IMR-90 (cell line): Measurements from ENCODE around the gene FKBP11. TPM values are rescaled to one million over a fixed set of nuclear protein-coding genes. Genes with fewer than 3 reads are reported as not detected.

Experiments
- ATAC-seq: fragments of 200-7000 bp; cut with Tn5 transposase; 2 replicates; pipeline ENCODE4 v1.9.1; 2020; ENCODE audit warnings: low read depth, mild to moderate bottlenecking, moderate library complexity
- BruUV-seq: library from RNA; stranded (reverse); fragments of 400-500 nt; replicated peaks from 2 replicates; lab custom pipeline; 2021; lab: Mats Ljungman, UMichigan
- CTCF ChIA-PET: fragments of 300-600 bp; formaldehyde crosslinking; extraction: SDS; loops from one replicate; lab custom pipeline; 2021; ENCODE audit warnings: antibody characterized with exemption; lab: Yijun Ruan, JAX
- POLR2A ChIA-PET: fragments of 300-600 bp; sonication (Branson Sonifier 250); formaldehyde crosslinking; loops from one replicate; lab custom pipeline; 2022; ENCODE audit warnings: antibody characterized with exemption; ENCODE audit not compliant: unreplicated experiment; lab: Charles Lee
- DNase-seq: peaks from one replicate; pipeline ENCODE4 v3.0.0; 2013
- H2AFZ ChIP-seq: replicated peaks from 2 replicates; pipeline ENCODE3; 2013; ENCODE audit warnings: low read length, mild to moderate bottlenecking; ENCODE audit not compliant: poor library complexity
- H2AK5ac ChIP-seq: 2 replicates; pipeline ENCODE4 v1.6.1; 2013; ENCODE audit warnings: low read depth, low read length, inconsistent platforms
- H2AK9ac ChIP-seq: replicated peaks from 2 replicates; pipeline ENCODE3; 2013; ENCODE audit warnings: mild to moderate bottlenecking, low read depth, low read length, moderate library complexity; ENCODE audit not compliant: poor library complexity
- H2BK120ac ChIP-seq: 2 replicates; pipeline ENCODE4 v1.6.1; 2013; ENCODE audit warnings: low read depth, low read length, inconsistent platforms
- H2BK15ac ChIP-seq: 3 replicates; pipeline ENCODE4 v1.6.1; 2013; ENCODE audit warnings: low read depth, low read length, inconsistent platforms
- H2BK20ac ChIP-seq: 2 replicates; pipeline ENCODE4 v1.6.1; 2013; ENCODE audit warnings: low read depth, mild to moderate bottlenecking, inconsistent platforms, low read length, moderate library complexity
- H2BK5ac ChIP-seq: 2 replicates; pipeline ENCODE4 v1.6.1; 2013; ENCODE audit warnings: mild to moderate bottlenecking, low read depth, low read length, inconsistent platforms; ENCODE audit not compliant: poor library complexity, severe bottlenecking
- H3K14ac ChIP-seq: replicated peaks from 2 replicates; pipeline ENCODE4 v1.6.1; 2013; ENCODE audit warnings: low read depth, low read length, inconsistent platforms
- H3K18ac ChIP-seq: 2 replicates; pipeline ENCODE4 v1.6.1; 2013; ENCODE audit warnings: low read depth, low read length, control low read depth
- H3K23ac ChIP-seq: 2 replicates; pipeline ENCODE4 v1.6.1; 2013; ENCODE audit warnings: low read depth, low read length, inconsistent platforms
- H3K27ac ChIP-seq: 2 replicates; pipeline ENCODE4 v1.5.1; 2013; ENCODE audit warnings: mild to moderate bottlenecking, control low read depth, low read length; ENCODE audit not compliant: insufficient read depth
- H3K27me3 ChIP-seq: 2 replicates; pipeline ENCODE4 v1.6.1; 2013; ENCODE audit warnings: low read length; ENCODE audit not compliant: control insufficient read depth, insufficient read depth
- H3K36me3 ChIP-seq: 2 replicates; pipeline ENCODE4 v1.6.1; 2013; ENCODE audit warnings: low read length, mixed read lengths; ENCODE audit not compliant: control insufficient read depth, insufficient read depth
- H3K4ac ChIP-seq: 2 replicates; pipeline ENCODE4 v1.6.1; 2013; ENCODE audit warnings: low read depth, low read length, inconsistent platforms
- H3K4me1 ChIP-seq: 2 replicates; pipeline ENCODE4 v1.6.1; 2013; ENCODE audit warnings: low read length, mixed read lengths; ENCODE audit not compliant: control insufficient read depth, insufficient read depth
- H3K4me2 ChIP-seq: 2 replicates; pipeline ENCODE4 v1.6.1; 2013; ENCODE audit warnings: low read depth, mild to moderate bottlenecking, control low read depth, low read length, moderate library complexity
- H3K4me3 ChIP-seq: 2 replicates; pipeline ENCODE4 v1.5.1; 2013; ENCODE audit warnings: low read depth, mild to moderate bottlenecking, control low read depth, low read length, moderate library complexity; ENCODE audit not compliant: insufficient read depth
- H3K56ac ChIP-seq: 2 replicates; pipeline ENCODE4 v1.6.1; 2013; ENCODE audit warnings: low read length, inconsistent platforms; ENCODE audit not compliant: insufficient read depth; ENCODE audit errors: extremely low read depth
- H3K79me1 ChIP-seq, 2 experiments: 2 replicates each; pipeline ENCODE4 v1.6.1; 2013; ENCODE audit warnings: low read length in 2 of 2, inconsistent platforms in 1 of 2, low read depth in 1 of 2
- H3K9ac ChIP-seq: 2 replicates; pipeline ENCODE4 v1.6.1; 2013; ENCODE audit warnings: low read depth, low read length, control low read depth
- H3K9me1 ChIP-seq: 2 replicates; pipeline ENCODE4 v1.6.1; 2013; ENCODE audit warnings: low read length, inconsistent platforms; ENCODE audit not compliant: insufficient read depth
- H3K9me3 ChIP-seq: 2 replicates; pipeline ENCODE4 v1.6.1; 2013; ENCODE audit warnings: low read length; ENCODE audit not compliant: control insufficient read depth, insufficient read depth
- H4K20me1 ChIP-seq: 2 replicates; pipeline ENCODE4 v1.6.1; 2013; ENCODE audit warnings: low read length, inconsistent platforms; ENCODE audit not compliant: insufficient read depth
- H4K5ac ChIP-seq: 2 replicates; pipeline ENCODE4 v1.6.1; 2013; ENCODE audit warnings: mild to moderate bottlenecking, low read depth, low read length, control low read depth
- H4K8ac ChIP-seq, 2 experiments: 2 replicates each; pipeline ENCODE4 v1.6.1; 2013; ENCODE audit warnings: low read depth in 2 of 2, low read length in 2 of 2, control low read depth in 1 of 2, inconsistent platforms in 1 of 2
- H4K91ac ChIP-seq: 2 replicates; pipeline ENCODE4 v1.6.1; 2013; ENCODE audit warnings: low read depth, low read length, inconsistent platforms; ENCODE audit not compliant: insufficient read depth
- CEBPB ChIP-seq: IDR thresholded peaks from 2 replicates; pipeline ENCODE4 v1.6.1; 2012; ENCODE audit warnings: low read depth, low read length, improper control_type of control experiment
- CHD1 ChIP-seq: IDR thresholded peaks from 2 replicates; pipeline ENCODE4 v1.6.1; 2012; ENCODE audit warnings: low read depth, low read length, improper control_type of control experiment
- ELK1 ChIP-seq: fragments of 150-350 bp; IDR thresholded peaks from 2 replicates; pipeline ENCODE4 v1.6.1; 2016; ENCODE audit warnings: low read depth, mild to moderate bottlenecking, low read length, moderate library complexity, borderline replicate concordance
- FOS ChIP-seq: fragments of 150-350 bp; IDR thresholded peaks from 2 replicates; pipeline ENCODE4 v1.6.1; 2016; ENCODE audit warnings: low read depth, low read length
- MAZ ChIP-seq: IDR thresholded peaks from 2 replicates; pipeline ENCODE4 v1.6.1; 2012; ENCODE audit warnings: low read depth, mild to moderate bottlenecking, low read length, improper control_type of control experiment, moderate library complexity, borderline replicate concordance
- MXI1 ChIP-seq: IDR thresholded peaks from 2 replicates; pipeline ENCODE4 v1.6.1; 2012; ENCODE audit warnings: low read depth, mild to moderate bottlenecking, low read length, moderate library complexity, borderline replicate concordance
- NFE2L2 ChIP-seq: fragments of 150-350 bp; IDR thresholded peaks from 2 replicates; pipeline ENCODE4 v1.6.1; 2016; ENCODE audit warnings: low read depth, mild to moderate bottlenecking, low read length
- RAD21 ChIP-seq: IDR thresholded peaks from 2 replicates; pipeline ENCODE4 v1.6.1; 2012; ENCODE audit warnings: low read length, improper control_type of control experiment
- RFX5 ChIP-seq: IDR thresholded peaks from 2 replicates; pipeline ENCODE4 v1.8.0; 2012; ENCODE audit warnings: low read depth, mild to moderate bottlenecking, low read length, moderate library complexity
- USF2 ChIP-seq: fragments of 150-350 bp; IDR thresholded peaks from 2 replicates; pipeline ENCODE4 v1.6.1; 2017; ENCODE audit warnings: mild to moderate bottlenecking, antibody characterized with exemption, low read length, low read depth
- dilution Hi-C: fragments of 300-500 bp; cut with HindIII; formaldehyde crosslinking; loops from one replicate; pipeline ENCODE4 v1.14.3; 2018; ENCODE audit warnings: low sequenced_read_pairs; ENCODE audit not compliant: unreplicated experiment
- in situ Hi-C: fragments of 300-500 bp; cut with MboI; formaldehyde crosslinking; loops from 3 replicates; pipeline ENCODE4 v1.14.3; 2019; ENCODE audit warnings: low sequenced_read_pairs, inconsistent platforms, mixed read lengths
- intact Hi-C: fragments of 100-400 bp; cut with micrococcal nuclease; formaldehyde crosslinking; loops from 2 replicates; pipeline ENCODE4 v1.10.0; 2022
- polyA plus RNA-seq, 3 experiments: library from polyadenylated mRNA; depleted of rRNA; stranded (reverse); fragments of >200 nt; gene quantifications; 2 replicates each; pipeline ENCODE4 v1.2.3, GENCODE V29; 2012; ENCODE audit warnings: low replicate concordance in 1 of 3
- total RNA-seq: library from RNA; depleted of rRNA; stranded (reverse); fragments of >200 nt; gene quantifications from 2 replicates; pipeline ENCODE4 v1.2.3, GENCODE V29; 2012

FKBP11 gene
- total and polyA plus RNA-seq, 2 of the 4 experiments (the other 2 are of a cell fraction) = 5.0 to 40.0 TPM

- Histone ChIP-seq H4K20me1 (no peaks in the 10 kb centered on the region), H3K27me3 (peaks cover 29% of the 10 kb centered on the region), H3K18ac (no peak overlapping the region), H2BK20ac (no peak overlapping the region), H3K56ac (no peak overlapping the region), H2AFZ (no peak overlapping the region), H2AK9ac (no peak overlapping the region), H4K5ac (no peak overlapping the region), H3K14ac (no peak overlapping the region), H3K4me1 (0 out of 2 replicates have a peak, but pooled peaks cover 1% of the 10 kb centered on the region), H3K4me3 (no peak overlapping the region), H3K79me1 (peaks cover 0 to 4% of the 10 kb centered on the region in 2 experiments; a peak in 2 of 4 replicates), H4K91ac (no peak overlapping the region), H2BK5ac (no peak overlapping the region), H2BK120ac (no peak overlapping the region), H3K9ac (no peak overlapping the region), H3K23ac (no peak overlapping the region), H3K4me2 (no peak overlapping the region), H3K9me1 (no peaks in the 10 kb centered on the region), H3K27ac (no peak overlapping the region), H2AK5ac (no peak overlapping the region), H2BK15ac (no peak overlapping the region), H4K8ac (no peak overlapping the region), H3K36me3 (no peaks in the 10 kb centered on the region), H3K4ac (no peak overlapping the region), H3K9me3 (no peaks in the 10 kb centered on the region)
- ATAC-seq = no peak
- BruUV-seq = no TSS peak
- intact Hi-C loops = no loop called here
- in situ Hi-C loops = no loop called here
- DNase-seq = no peak
- no peak for TF ChIP-seq NFE2L2
- no peak for TF ChIP-seq FOS
- TF ChIP-seq CHD1 = no peak
- no peak for TF ChIP-seq MAZ
- TF ChIP-seq RAD21 = no peak
- no peak for TF ChIP-seq CEBPB
- TF ChIP-seq MXI1 = no peak
- TF ChIP-seq USF2 = no peak
- TF ChIP-seq RFX5 = no peak
- no peak for TF ChIP-seq ELK1
- dilution Hi-C loops = no loop called here
- ChIA-PET POLR2A (no interaction called here), CTCF (no interaction called here)
These were observed 36.5 kb upstream of the FKBP11 start for GRCh38 chr12:48961801-48962200.
